Liver (tissue), 3 donors: Measurements from ENCODE around the gene CAMK1D.

Experiments
- CTCF ChIP-seq: fragments of 150-350 bp; IDR thresholded peaks from 2 replicates; pipeline ENCODE4 v1.5.1; 2017; ENCODE audit warnings: improper control_type of control experiment, low read depth, low read length; ENCODE audit not compliant: missing input control
- FOXA2 ChIP-seq: IDR thresholded peaks from 2 replicates; pipeline ENCODE4 v1.6.1; 2016; ENCODE audit warnings: antibody characterized with exemption
- GABPA ChIP-seq, 2 donors: IDR thresholded peaks in 1 of 2; conservative IDR thresholded peaks in 1 of 2; 2 replicates each; pipeline ENCODE4 v1.6.1; 2016; ENCODE audit warnings: antibody characterized with exemption in 2 of 2, mild to moderate bottlenecking in 1 of 2, moderate library complexity in 1 of 2
- HNF4A ChIP-seq, 2 donors: conservative IDR thresholded peaks; 2 replicates each; pipeline ENCODE4 v1.6.1; 2016; ENCODE audit warnings: antibody characterized with exemption in 2 of 2, mild to moderate bottlenecking in 2 of 2
- JUND ChIP-seq, 2 donors: IDR thresholded peaks; 2 replicates each; pipeline ENCODE4 v1.6.1; 2016; ENCODE audit warnings: antibody characterized with exemption in 2 of 2
- NR2F2 ChIP-seq: IDR thresholded peaks from 2 replicates; pipeline ENCODE4 v1.6.1; 2016; ENCODE audit warnings: antibody characterized with exemption
- RAD21 ChIP-seq, 2 donors: IDR thresholded peaks; 2 replicates each; pipeline ENCODE4 v1.6.1; 2016; ENCODE audit warnings: antibody characterized with exemption in 2 of 2, mild to moderate bottlenecking in 2 of 2
- SP1 ChIP-seq: IDR thresholded peaks from 2 replicates; pipeline ENCODE4 v1.6.1; 2018; ENCODE audit warnings: antibody characterized with exemption, mild to moderate bottlenecking
- TAF1 ChIP-seq: conservative IDR thresholded peaks from 2 replicates; pipeline ENCODE4 v1.6.1; 2016; ENCODE audit warnings: antibody characterized with exemption, mild to moderate bottlenecking
- YY1 ChIP-seq: IDR thresholded peaks from 2 replicates; pipeline ENCODE4 v1.6.1; 2016; ENCODE audit warnings: antibody characterized with exemption, mild to moderate bottlenecking
- donor health status: healthy.
- donor health status: healthy.

- TF ChIP-seq GABPA (IDR thresholded peaks at IDR 0.05 in 1 of 2, conservative IDR thresholded peaks at IDR 0.05 in 1 of 2) = no peak
- no peak for TF ChIP-seq FOXA2
- no peak for TF ChIP-seq CTCF
- no peak for TF ChIP-seq HNF4A (conservative IDR thresholded peaks at IDR 0.05)
- no peak for TF ChIP-seq SP1
- TF ChIP-seq TAF1 = no peak
- TF ChIP-seq NR2F2 = no peak
- no peak for TF ChIP-seq RAD21 (IDR thresholded peaks at IDR 0.05)
- no peak for TF ChIP-seq JUND (IDR thresholded peaks at IDR 0.05)
- no peak for TF ChIP-seq YY1
These were observed 222.9 kb downstream of the CAMK1D start for GRCh38 chr10:12572281-12572680.
